Melanocyte of skin (primary cell): ENCODE results near the gene RFPL4AL1. TPM values are rescaled to one million over a fixed set of nuclear protein-coding genes. Genes with fewer than 3 reads are reported as not detected.

Experiments
- total RNA-seq, 2 donors: library from RNA; depleted of rRNA; stranded (reverse); fragments of >200 nt; gene quantifications; 2 replicates each; pipeline ENCODE4 v1.2.3, GENCODE V29; 2012

The RFPL4AL1 gene
- total RNA-seq = not detected

DNA sequence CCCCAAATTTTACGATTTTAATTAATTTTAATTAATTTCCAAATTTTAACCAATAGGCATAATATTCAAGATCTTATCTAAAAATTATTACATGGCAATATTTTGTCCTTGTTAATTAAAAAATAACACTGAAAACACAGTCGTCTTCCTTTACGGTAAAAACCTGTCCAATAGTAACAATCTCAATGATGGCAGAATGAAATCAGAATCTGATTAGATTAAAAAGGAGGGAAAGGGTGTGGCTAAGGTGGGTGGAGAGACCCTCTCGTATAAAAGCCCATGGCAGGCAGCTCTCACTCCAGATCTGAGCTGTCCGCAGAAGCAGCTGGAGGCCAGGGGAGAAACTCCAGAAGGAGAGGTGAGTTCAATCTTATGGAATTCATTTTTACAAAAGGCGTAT, at the start of gene RFPL4AL1:
RFPL4AL1 (plus strand) TSS at position 301 of the 400 bp plus-strand sequence. CDS start 2,687 bp downstream, outside the sequence.

DNA sequence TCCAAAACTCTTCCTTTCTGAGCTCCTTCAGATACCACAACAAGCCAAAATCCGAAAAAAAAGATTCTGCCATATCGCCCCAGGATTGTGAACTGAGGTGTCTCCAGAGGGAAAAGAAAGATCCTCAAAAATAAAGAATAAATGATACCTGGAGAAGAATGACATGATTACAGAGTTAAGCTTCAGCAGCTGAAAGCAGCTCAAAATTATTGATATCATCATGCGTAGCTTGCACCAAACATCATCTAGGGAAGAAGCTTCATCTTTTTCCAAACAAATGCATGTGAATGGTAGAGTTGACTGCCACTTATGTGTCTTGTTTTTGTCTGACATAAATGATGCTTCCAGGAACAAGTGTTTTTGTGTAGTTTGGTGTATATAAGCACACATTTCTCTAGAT, 30.6 kb upstream of the RFPL4AL1 start, which contains the start of gene NLRP9:
NLRP9 (minus strand) TSS at position 101 of the 400 bp plus-strand sequence; CDS start at position 73, 28 bp downstream.

DNA sequence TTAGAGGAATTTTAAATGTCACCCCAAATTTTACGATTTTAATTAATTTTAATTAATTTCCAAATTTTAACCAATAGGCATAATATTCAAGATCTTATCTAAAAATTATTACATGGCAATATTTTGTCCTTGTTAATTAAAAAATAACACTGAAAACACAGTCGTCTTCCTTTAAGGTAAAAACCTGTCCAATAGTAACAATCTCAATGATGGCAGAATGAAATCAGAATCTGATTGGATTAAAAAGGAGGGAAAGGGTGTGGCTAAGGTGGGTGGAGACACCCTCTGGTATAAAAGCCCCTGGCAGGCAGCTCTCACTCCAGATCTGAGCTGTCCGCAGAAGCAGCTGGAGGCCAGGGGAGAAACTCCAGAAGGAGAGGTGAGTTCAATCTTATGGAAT, 10.1 kb upstream of the RFPL4AL1 start, which contains the start of gene RFPL4A:
RFPL4A (plus strand) TSS at position 301 of the 400 bp plus-strand sequence. CDS start 2,704 bp downstream, outside the sequence.

Other genes starting within 250 kb of the RFPL4AL1 start
- gene SBK2, start 232.0 kb upstream of the RFPL4AL1 start, total RNA-seq = not detected
- not detected for gene SBK3, start 223.6 kb upstream of the RFPL4AL1 start, total RNA-seq
- 1 to 10 TPM; 4.5 to 7.0 TPM for gene ZNF579, start 188.3 kb upstream of the RFPL4AL1 start, total RNA-seq
- gene FIZ1, start 169.6 kb upstream of the RFPL4AL1 start, total RNA-seq = 1 to 10 TPM; 2.4 to 3.3 TPM
- gene ZNF524, start 168.8 kb upstream of the RFPL4AL1 start, total RNA-seq = 1 to 10 TPM; 6.3 to 6.9 TPM
- gene ZNF865, start 163.5 kb upstream of the RFPL4AL1 start, total RNA-seq = 1 to 10 TPM; 1.4 to 2.3 TPM
- 1 to 10 TPM; 3.3 to 4.5 TPM for gene ZNF784, start 144.6 kb upstream of the RFPL4AL1 start, total RNA-seq
- 1 to 10 TPM; 6.0 to 6.5 TPM for gene ZNF580, start 128.1 kb upstream of the RFPL4AL1 start, total RNA-seq
- gene ZNF581, start 125.5 kb upstream of the RFPL4AL1 start, total RNA-seq = 10 to 100 TPM; 10.7 to 14.0 TPM
- 10 to 100 TPM in 1 of 2 donors, 1 to 10 TPM in 1; 9.7 to 16.2 TPM for gene CCDC106, start 120.9 kb upstream of the RFPL4AL1 start, total RNA-seq
- 100 to 1,000 TPM in 1 of 2 donors, 10 to 100 TPM in 1; 81.9 to 141 TPM for gene U2AF2, start 114.1 kb upstream of the RFPL4AL1 start, total RNA-seq
- gene EPN1, start 93.9 kb upstream of the RFPL4AL1 start, total RNA-seq = 10 to 100 TPM; 23.3 to 29.9 TPM
- gene NLRP9, start 30.7 kb upstream of the RFPL4AL1 start, total RNA-seq = not detected
- gene RFPL4A, start 10.0 kb upstream of the RFPL4AL1 start, total RNA-seq = not detected
- not detected for gene NLRP11, start 62.9 kb downstream of the RFPL4AL1 start, total RNA-seq
- not detected for gene NLRP4, start 67.4 kb downstream of the RFPL4AL1 start, total RNA-seq
- gene NLRP13, start 163.2 kb downstream of the RFPL4AL1 start, total RNA-seq = not detected
- not detected for gene NLRP8, start 178.7 kb downstream of the RFPL4AL1 start, total RNA-seq
- gene NLRP5, start 217.7 kb downstream of the RFPL4AL1 start, total RNA-seq = not detected